Measurements from ENCODE around the gene AGPAT2.
"Not testable (repeated sequence)": the region's sequence is repeated elsewhere in the genome, so short reads cannot be mapped to it uniquely, and the experiment has no call there.

The AGPAT2 gene

GRCh38 chr9:136645352-136645902 lies 41.8 kb downstream of the AGPAT2 start:
- DNase-seq (ENCODE audit: low spot score) = no peak

- peak; percentile 88 for DNase-seq (ENCODE audit: low spot score)
Observed at GRCh38 chr9:136644593-136645351, 42.5 kb downstream of the AGPAT2 start.

- DNase-seq (ENCODE audit: low spot score) = no peak
Observed at GRCh38 chr9:136644343-136644592, 43.0 kb downstream of the AGPAT2 start.

- no peak for DNase-seq (ENCODE audit: low spot score)
Observed at GRCh38 chr9:136643596-136644342, 43.5 kb downstream of the AGPAT2 start.

- no peak for DNase-seq (ENCODE audit: low spot score)
Observed at GRCh38 chr9:136642439-136642921, 44.8 kb downstream of the AGPAT2 start.

- DNase-seq (ENCODE audit: low spot score) = no peak
Observed at GRCh38 chr9:136640171-136641111, 46.8 kb downstream of the AGPAT2 start.

GRCh38 chr9:136634904-136635303 lies 52.4 kb downstream of the AGPAT2 start:
- DNase-seq (ENCODE audit: low spot score) = no peak

GRCh38 chr9:136632491-136633106 lies 54.7 kb downstream of the AGPAT2 start:
- not testable (repeated sequence) for DNase-seq (ENCODE audit: low spot score)

GRCh38 chr9:136632072-136632471 lies 55.2 kb downstream of the AGPAT2 start:
- DNase-seq (ENCODE audit: low spot score) = not testable (repeated sequence)

- peak; percentile 72 for DNase-seq (ENCODE audit: low spot score)
Observed at GRCh38 chr9:136631038-136632000, 55.9 kb downstream of the AGPAT2 start.

GRCh38 chr9:136630662-136630992 lies 56.6 kb downstream of the AGPAT2 start:
- no peak for DNase-seq (ENCODE audit: low spot score)

GRCh38 chr9:136629879-136630661 lies 57.2 kb downstream of the AGPAT2 start:
- DNase-seq (ENCODE audit: low spot score) = peak; percentile 65

- DNase-seq (ENCODE audit: low spot score) = no peak
Observed at GRCh38 chr9:136629001-136629878, 58.0 kb downstream of the AGPAT2 start.

- DNase-seq (ENCODE audit: low spot score) = no peak
Observed at GRCh38 chr9:136628268-136628667, 59.0 kb downstream of the AGPAT2 start.

- no peak for DNase-seq (ENCODE audit: low spot score)
Observed at GRCh38 chr9:136627703-136628102, 59.6 kb downstream of the AGPAT2 start.

- no peak for DNase-seq (ENCODE audit: low spot score)
Observed at GRCh38 chr9:136626740-136627642, 60.3 kb downstream of the AGPAT2 start.

- no peak for DNase-seq (ENCODE audit: low spot score)
Observed at GRCh38 chr9:136626066-136626725, 61.1 kb downstream of the AGPAT2 start.
